Measurements from ENCODE around the gene AGBL1.

DNA sequence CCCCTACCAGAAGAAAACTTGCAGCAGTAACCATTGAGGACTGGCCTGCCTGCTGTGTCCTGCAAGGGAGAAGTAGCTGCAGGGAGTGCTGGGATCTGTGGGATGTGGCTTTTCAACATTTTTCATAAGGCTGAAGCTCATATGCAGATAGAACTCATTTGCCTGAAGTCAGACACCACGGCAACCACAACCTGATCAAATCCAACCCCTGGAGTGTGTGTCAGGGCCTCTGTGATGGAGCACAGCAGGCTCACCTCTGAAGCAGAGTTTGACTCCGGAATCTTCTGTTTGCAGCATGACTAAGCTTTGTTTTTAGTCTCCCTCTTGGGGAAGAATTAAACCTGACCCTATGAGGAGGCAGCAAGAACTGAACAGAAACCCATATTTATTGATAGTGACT is 508.7 kb downstream of the AGBL1 start:
- TF ChIP-seq, protein P1, sequence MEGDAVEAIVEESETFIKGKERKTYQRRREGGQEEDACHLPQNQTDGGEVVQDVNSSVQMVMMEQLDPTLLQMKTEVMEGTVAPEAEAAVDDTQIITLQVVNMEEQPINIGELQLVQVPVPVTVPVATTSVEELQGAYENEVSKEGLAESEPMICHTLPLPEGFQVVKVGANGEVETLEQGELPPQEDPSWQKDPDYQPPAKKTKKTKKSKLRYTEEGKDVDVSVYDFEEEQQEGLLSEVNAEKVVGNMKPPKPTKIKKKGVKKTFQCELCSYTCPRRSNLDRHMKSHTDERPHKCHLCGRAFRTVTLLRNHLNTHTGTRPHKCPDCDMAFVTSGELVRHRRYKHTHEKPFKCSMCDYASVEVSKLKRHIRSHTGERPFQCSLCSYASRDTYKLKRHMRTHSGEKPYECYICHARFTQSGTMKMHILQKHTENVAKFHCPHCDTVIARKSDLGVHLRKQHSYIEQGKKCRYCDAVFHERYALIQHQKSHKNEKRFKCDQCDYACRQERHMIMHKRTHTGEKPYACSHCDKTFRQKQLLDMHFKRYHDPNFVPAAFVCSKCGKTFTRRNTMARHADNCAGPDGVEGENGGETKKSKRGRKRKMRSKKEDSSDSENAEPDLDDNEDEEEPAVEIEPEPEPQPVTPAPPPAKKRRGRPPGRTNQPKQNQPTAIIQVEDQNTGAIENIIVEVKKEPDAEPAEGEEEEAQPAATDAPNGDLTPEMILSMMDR (IDR thresholded peaks at IDR 0.05; ENCODE audit: insufficient read depth, low read length), result no peak
- no peak for TF ChIP-seq POLR2AphosphoS5 (IDR thresholded peaks at IDR 0.05; ENCODE audit: low read depth)
- TF ChIP-seq GABPA (IDR thresholded peaks at IDR 0.05; ENCODE audit: low read depth), result no peak
- TF ChIP-seq, protein P2, sequence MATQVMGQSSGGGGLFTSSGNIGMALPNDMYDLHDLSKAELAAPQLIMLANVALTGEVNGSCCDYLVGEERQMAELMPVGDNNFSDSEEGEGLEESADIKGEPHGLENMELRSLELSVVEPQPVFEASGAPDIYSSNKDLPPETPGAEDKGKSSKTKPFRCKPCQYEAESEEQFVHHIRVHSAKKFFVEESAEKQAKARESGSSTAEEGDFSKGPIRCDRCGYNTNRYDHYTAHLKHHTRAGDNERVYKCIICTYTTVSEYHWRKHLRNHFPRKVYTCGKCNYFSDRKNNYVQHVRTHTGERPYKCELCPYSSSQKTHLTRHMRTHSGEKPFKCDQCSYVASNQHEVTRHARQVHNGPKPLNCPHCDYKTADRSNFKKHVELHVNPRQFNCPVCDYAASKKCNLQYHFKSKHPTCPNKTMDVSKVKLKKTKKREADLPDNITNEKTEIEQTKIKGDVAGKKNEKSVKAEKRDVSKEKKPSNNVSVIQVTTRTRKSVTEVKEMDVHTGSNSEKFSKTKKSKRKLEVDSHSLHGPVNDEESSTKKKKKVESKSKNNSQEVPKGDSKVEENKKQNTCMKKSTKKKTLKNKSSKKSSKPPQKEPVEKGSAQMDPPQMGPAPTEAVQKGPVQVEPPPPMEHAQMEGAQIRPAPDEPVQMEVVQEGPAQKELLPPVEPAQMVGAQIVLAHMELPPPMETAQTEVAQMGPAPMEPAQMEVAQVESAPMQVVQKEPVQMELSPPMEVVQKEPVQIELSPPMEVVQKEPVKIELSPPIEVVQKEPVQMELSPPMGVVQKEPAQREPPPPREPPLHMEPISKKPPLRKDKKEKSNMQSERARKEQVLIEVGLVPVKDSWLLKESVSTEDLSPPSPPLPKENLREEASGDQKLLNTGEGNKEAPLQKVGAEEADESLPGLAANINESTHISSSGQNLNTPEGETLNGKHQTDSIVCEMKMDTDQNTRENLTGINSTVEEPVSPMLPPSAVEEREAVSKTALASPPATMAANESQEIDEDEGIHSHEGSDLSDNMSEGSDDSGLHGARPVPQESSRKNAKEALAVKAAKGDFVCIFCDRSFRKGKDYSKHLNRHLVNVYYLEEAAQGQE (IDR thresholded peaks at IDR 0.05; ENCODE audit: insufficient replicate concordance, low read depth), result no peak
- no peak for TF ChIP-seq SPI1 (IDR thresholded peaks at IDR 0.05; ENCODE audit: borderline replicate concordance, low read depth)

All from HL-60 (cell line).